ENCODE results near the gene WWOX. TPM values are rescaled to one million over a fixed set of nuclear protein-coding genes. Genes with fewer than 3 reads are reported as not detected.

WWOX gene
- total RNA-seq, 1 donor from 2014 or later, result 16.7 TPM

GRCh38 chr16:78704416-78704815 lies 605.0 kb downstream of the WWOX start:
- no peaks in the 10 kb centered on the region for H3K36me3 ChIP-seq (ENCODE audit: control insufficient read depth in 3 of 3, insufficient read depth in 3 of 3, low read length in 3 of 3)
- peaks cover 2 to 6% (median 5%) of the 10 kb centered on the region in 3 donors for H3K9me3 ChIP-seq (ENCODE audit: control insufficient read depth in 3 of 3, low read length in 3 of 3)
- H3K4me3 ChIP-seq (ENCODE audit: low read length in 3 of 3), result no peak overlapping the region
- no peaks in the 10 kb centered on the region for H3K4me1 ChIP-seq (ENCODE audit: control insufficient read depth in 3 of 3, insufficient read depth in 3 of 3, low read length in 3 of 3)
- no peak overlapping the region for H3K9ac ChIP-seq (ENCODE audit: low read depth in 1 of 3, low read length in 3 of 3)
- H3K27ac ChIP-seq (ENCODE audit: low read depth, low read length), result no peak overlapping the region
- no peaks in the 10 kb centered on the region for H3K27me3 ChIP-seq (ENCODE audit: control insufficient read depth in 3 of 3, insufficient read depth in 3 of 3, low read length in 3 of 3)

- Histone ChIP-seq H3K36me3 (ENCODE audit: control insufficient read depth in 3 of 3, insufficient read depth in 3 of 3, low read length in 3 of 3) (no peaks in the 10 kb centered on the region), H3K27ac (ENCODE audit: low read depth, low read length) (no peak overlapping the region), H3K4me3 (ENCODE audit: low read length in 3 of 3) (no peak overlapping the region), H3K9me3 (ENCODE audit: control insufficient read depth in 3 of 3, low read length in 3 of 3) (peaks cover 2 to 6% (median 5%) of the 10 kb centered on the region in 3 donors), H3K27me3 (ENCODE audit: control insufficient read depth in 3 of 3, insufficient read depth in 3 of 3, low read length in 3 of 3) (no peaks in the 10 kb centered on the region), H3K4me1 (ENCODE audit: control insufficient read depth in 3 of 3, insufficient read depth in 3 of 3, low read length in 3 of 3) (no peaks in the 10 kb centered on the region), H3K9ac (ENCODE audit: low read depth in 1 of 3, low read length in 3 of 3) (no peak overlapping the region)
Observed at GRCh38 chr16:78705694-78706093, 606.2 kb downstream of the WWOX start.

GRCh38 chr16:78706637-78707036 lies 607.2 kb downstream of the WWOX start:
- H3K4me3 ChIP-seq (ENCODE audit: low read length in 3 of 3), result no peak overlapping the region
- H3K9ac ChIP-seq (ENCODE audit: low read depth in 1 of 3, low read length in 3 of 3), result no peak overlapping the region
- peaks cover 2 to 6% (median 5%) of the 10 kb centered on the region in 3 donors for H3K9me3 ChIP-seq (ENCODE audit: control insufficient read depth in 3 of 3, low read length in 3 of 3)
- no peaks in the 10 kb centered on the region for H3K4me1 ChIP-seq (ENCODE audit: control insufficient read depth in 3 of 3, insufficient read depth in 3 of 3, low read length in 3 of 3)
- H3K27ac ChIP-seq (ENCODE audit: low read depth, low read length), result no peak overlapping the region
- H3K36me3 ChIP-seq (ENCODE audit: control insufficient read depth in 3 of 3, insufficient read depth in 3 of 3, low read length in 3 of 3), result no peaks in the 10 kb centered on the region
- no peaks in the 10 kb centered on the region for H3K27me3 ChIP-seq (ENCODE audit: control insufficient read depth in 3 of 3, insufficient read depth in 3 of 3, low read length in 3 of 3)

- Histone ChIP-seq H3K9me3 (ENCODE audit: control insufficient read depth in 3 of 3, low read length in 3 of 3) (peaks cover 2 to 6% (median 5%) of the 10 kb centered on the region in 3 donors), H3K9ac (ENCODE audit: low read depth in 1 of 3, low read length in 3 of 3) (no peak overlapping the region), H3K27ac (ENCODE audit: low read depth, low read length) (no peak overlapping the region), H3K4me1 (ENCODE audit: control insufficient read depth in 3 of 3, insufficient read depth in 3 of 3, low read length in 3 of 3) (no peaks in the 10 kb centered on the region), H3K36me3 (ENCODE audit: control insufficient read depth in 3 of 3, insufficient read depth in 3 of 3, low read length in 3 of 3) (no peaks in the 10 kb centered on the region), H3K27me3 (ENCODE audit: control insufficient read depth in 3 of 3, insufficient read depth in 3 of 3, low read length in 3 of 3) (no peaks in the 10 kb centered on the region), H3K4me3 (ENCODE audit: low read length in 3 of 3) (no peak overlapping the region)
Observed at GRCh38 chr16:78709137-78709884, 609.9 kb downstream of the WWOX start.

GRCh38 chr16:78715106-78715505 lies 615.7 kb downstream of the WWOX start:
- Histone ChIP-seq H3K4me1 (ENCODE audit: control insufficient read depth in 3 of 3, insufficient read depth in 3 of 3, low read length in 3 of 3) (no peaks in the 10 kb centered on the region), H3K36me3 (ENCODE audit: control insufficient read depth in 3 of 3, insufficient read depth in 3 of 3, low read length in 3 of 3) (no peaks in the 10 kb centered on the region), H3K27me3 (ENCODE audit: control insufficient read depth in 3 of 3, insufficient read depth in 3 of 3, low read length in 3 of 3) (no peaks in the 10 kb centered on the region), H3K9me3 (ENCODE audit: control insufficient read depth in 3 of 3, low read length in 3 of 3) (no peaks in the 10 kb centered on the region), H3K27ac (ENCODE audit: low read depth, low read length) (no peak overlapping the region), H3K9ac (ENCODE audit: low read depth in 1 of 3, low read length in 3 of 3) (no peak overlapping the region), H3K4me3 (ENCODE audit: low read length in 3 of 3) (no peak overlapping the region)

GRCh38 chr16:78715673-78716072 lies 616.2 kb downstream of the WWOX start:
- Histone ChIP-seq H3K36me3 (ENCODE audit: control insufficient read depth in 3 of 3, insufficient read depth in 3 of 3, low read length in 3 of 3) (no peaks in the 10 kb centered on the region), H3K4me3 (ENCODE audit: low read length in 3 of 3) (no peak overlapping the region), H3K9ac (ENCODE audit: low read depth in 1 of 3, low read length in 3 of 3) (no peak overlapping the region), H3K4me1 (ENCODE audit: control insufficient read depth in 3 of 3, insufficient read depth in 3 of 3, low read length in 3 of 3) (no peaks in the 10 kb centered on the region), H3K9me3 (ENCODE audit: control insufficient read depth in 3 of 3, low read length in 3 of 3) (no peaks in the 10 kb centered on the region), H3K27ac (ENCODE audit: low read depth, low read length) (no peak overlapping the region), H3K27me3 (ENCODE audit: control insufficient read depth in 3 of 3, insufficient read depth in 3 of 3, low read length in 3 of 3) (no peaks in the 10 kb centered on the region)

- H3K36me3 ChIP-seq (ENCODE audit: control insufficient read depth in 3 of 3, insufficient read depth in 3 of 3, low read length in 3 of 3), result no peaks in the 10 kb centered on the region
- H3K27ac ChIP-seq (ENCODE audit: low read depth, low read length), result no peak overlapping the region
- H3K4me1 ChIP-seq (ENCODE audit: control insufficient read depth in 3 of 3, insufficient read depth in 3 of 3, low read length in 3 of 3), result no peaks in the 10 kb centered on the region
- no peak overlapping the region for H3K9ac ChIP-seq (ENCODE audit: low read depth in 1 of 3, low read length in 3 of 3)
- no peaks in the 10 kb centered on the region for H3K27me3 ChIP-seq (ENCODE audit: control insufficient read depth in 3 of 3, insufficient read depth in 3 of 3, low read length in 3 of 3)
- no peaks in the 10 kb centered on the region for H3K9me3 ChIP-seq (ENCODE audit: control insufficient read depth in 3 of 3, low read length in 3 of 3)
- H3K4me3 ChIP-seq (ENCODE audit: low read length in 3 of 3), result no peak overlapping the region
Observed at GRCh38 chr16:78718141-78718540, 618.7 kb downstream of the WWOX start.

- H3K4me1 ChIP-seq (ENCODE audit: control insufficient read depth in 3 of 3, insufficient read depth in 3 of 3, low read length in 3 of 3), result no peaks in the 10 kb centered on the region
- no peaks in the 10 kb centered on the region for H3K9me3 ChIP-seq (ENCODE audit: control insufficient read depth in 3 of 3, low read length in 3 of 3)
- H3K9ac ChIP-seq (ENCODE audit: low read depth in 1 of 3, low read length in 3 of 3), result no peak overlapping the region
- H3K27ac ChIP-seq (ENCODE audit: low read depth, low read length), result no peak overlapping the region
- no peaks in the 10 kb centered on the region for H3K27me3 ChIP-seq (ENCODE audit: control insufficient read depth in 3 of 3, insufficient read depth in 3 of 3, low read length in 3 of 3)
- no peak overlapping the region for H3K4me3 ChIP-seq (ENCODE audit: low read length in 3 of 3)
- H3K36me3 ChIP-seq (ENCODE audit: control insufficient read depth in 3 of 3, insufficient read depth in 3 of 3, low read length in 3 of 3), result no peaks in the 10 kb centered on the region
Observed at GRCh38 chr16:78720416-78720815, 621.0 kb downstream of the WWOX start.

- H3K4me1 ChIP-seq (ENCODE audit: control insufficient read depth in 3 of 3, insufficient read depth in 3 of 3, low read length in 3 of 3), result no peaks in the 10 kb centered on the region
- no peak overlapping the region for H3K27ac ChIP-seq (ENCODE audit: low read depth, low read length)
- no peaks in the 10 kb centered on the region for H3K36me3 ChIP-seq (ENCODE audit: control insufficient read depth in 3 of 3, insufficient read depth in 3 of 3, low read length in 3 of 3)
- H3K4me3 ChIP-seq (ENCODE audit: low read length in 3 of 3), result no peak overlapping the region
- no peaks in the 10 kb centered on the region for H3K9me3 ChIP-seq (ENCODE audit: control insufficient read depth in 3 of 3, low read length in 3 of 3)
- no peak overlapping the region for H3K9ac ChIP-seq (ENCODE audit: low read depth in 1 of 3, low read length in 3 of 3)
- no peaks in the 10 kb centered on the region for H3K27me3 ChIP-seq (ENCODE audit: control insufficient read depth in 3 of 3, insufficient read depth in 3 of 3, low read length in 3 of 3)
Observed at GRCh38 chr16:78727536-78727935, 628.1 kb downstream of the WWOX start.

- Histone ChIP-seq H3K9ac (ENCODE audit: low read depth in 1 of 3, low read length in 3 of 3) (no peak overlapping the region), H3K4me1 (ENCODE audit: control insufficient read depth in 3 of 3, insufficient read depth in 3 of 3, low read length in 3 of 3) (no peaks in the 10 kb centered on the region), H3K9me3 (ENCODE audit: control insufficient read depth in 3 of 3, low read length in 3 of 3) (no peaks in the 10 kb centered on the region), H3K27me3 (ENCODE audit: control insufficient read depth in 3 of 3, insufficient read depth in 3 of 3, low read length in 3 of 3) (no peaks in the 10 kb centered on the region), H3K27ac (ENCODE audit: low read depth, low read length) (no peak overlapping the region), H3K4me3 (ENCODE audit: low read length in 3 of 3) (no peak overlapping the region), H3K36me3 (ENCODE audit: control insufficient read depth in 3 of 3, insufficient read depth in 3 of 3, low read length in 3 of 3) (no peaks in the 10 kb centered on the region)
Observed at GRCh38 chr16:78729687-78730086, 630.2 kb downstream of the WWOX start.
